Adrenal gland (tissue), 12 donors: ENCODE results near the gene KCNIP3. TPM values are rescaled to one million over a fixed set of nuclear protein-coding genes. Genes with fewer than 3 reads are reported as not detected.
A peak's percentile ranks its signal among the peaks of the same experiment; 100 is the strongest.

ENCODE experiments used
- DNase-seq, 7 donors: peaks; one replicate each; pipeline ENCODE4 v3.0.0-alpha.2; 2019 to 2020
- H3K27ac ChIP-seq, 5 donors: fragments of 200-600 bp; sonication (generic) in 4 of 5; 1 replicate in 3 of 5; 2 replicates in 2 of 5; pipeline versions ENCODE4 v1.5.1 to v1.8.0; 2016 to 2020; ENCODE audit warnings: mild to moderate bottlenecking in 1 of 5
- H3K27me3 ChIP-seq: fragments of 200-600 bp; 2 replicates; pipeline ENCODE4 v1.8.0; 2021
- H3K36me3 ChIP-seq, 2 donors: fragments of 200-600 bp; replicated peaks in 1 of 2; 1 replicate in 1 of 2; 2 replicates in 1 of 2; pipeline versions ENCODE4 v1.5.1 to v1.8.0; 2018 to 2022
- H3K4me1 ChIP-seq, 2 donors: fragments of 200-600 bp; replicated peaks in 1 of 2; 1 replicate in 1 of 2; 2 replicates in 1 of 2; pipeline versions ENCODE4 v1.5.1 to v1.8.0; 2018 to 2021
- H3K4me3 ChIP-seq, 4 donors: fragments of 200-600 bp; sonication (generic) in 3 of 4; one replicate each; pipeline ENCODE4 v1.5.1; 2016 to 2018
- H3K9me3 ChIP-seq, 3 donors: fragments of 200-600 bp; sonication (generic) in 1 of 3; replicated peaks in 1 of 3; 1 replicate in 2 of 3; 2 replicates in 1 of 3; pipeline versions ENCODE4 v1.5.1 to v1.8.0; 2016 to 2021
- CTCF ChIP-seq, 6 experiments: fragments of 450-650 bp in 4 of 6; fragments of 200-600 bp in 2 of 6; sonication (generic) in 1 of 6; IDR thresholded peaks; 1 replicate in 5 of 6; 2 replicates in 1 of 6; pipeline versions ENCODE4 v1.5.1 to v1.8.0; 2016 to 2021; ENCODE audit warnings: antibody characterized with exemption in 6 of 6, mild to moderate bottlenecking in 2 of 6, moderate library complexity in 1 of 6
- POLR2A ChIP-seq, 2 donors: fragments of 450-650 bp; IDR thresholded peaks; one replicate each; pipeline ENCODE4 v1.6.1; 2017; ENCODE audit warnings: antibody characterized with exemption in 2 of 2, mild to moderate bottlenecking in 2 of 2, moderate library complexity in 1 of 2
- WGBS, 4 donors: extraction: QIAGEN DNeasy Blood & Tissue Kit in 2 of 4; methylation state at CpG; one replicate each; pipeline versions ENCODE4 v1.1.5 to v1.1.7; 2013 to 2017; 5-methylcytosine and 5-hydroxymethylcytosine counted together
- intact Hi-C, 2 donors: fragments of 100-400 bp; cut with DNase I; formaldehyde crosslinking; loops; one replicate each; pipeline versions ENCODE4 v1.14.1 to v1.15.0; 2022 to 2023
- polyA plus RNA-seq, 3 donors: library from polyadenylated mRNA; stranded (reverse); fragments of 200-250 nt in 2 of 3; fragments of 350-450 nt in 1 of 3; fragmentation: Illumina TruSeq in 1 of 3; extraction: RNeasy Lipid Tissue Mini Kit (QIAGEN cat#74804) in 1 of 3; gene quantifications; one replicate each; pipeline ENCODE4 v1.2.3, GENCODE V29; 2013 to 2014
- total RNA-seq, 9 donors: library from RNA; depleted of rRNA in 4 of 9; stranded (reverse); fragments of >200 nt in 4 of 9; fragments of 120-200 nt in 1 of 9; fragmentation: NEBNext Ultra II Directional in 1 of 9; extraction: Animal tissue kit (Norgen Biotek cat#: 25700) in 1 of 9; gene quantifications; one replicate each; pipeline versions ENCODE4 v1.1.0 to v1.2.4, GENCODE V29; 2013 to 2023
- donor health status: healthy with polysubstance abuse.
- donor health status: Bipolar disorder and iron deficiency.
- donor health status: DM: yes; HTN: yes; CAD: no.
- donor health status: DM: no; HTN: no; CAD: no.
- donor health status: DM: no; HTN: no; CAD: no.
- donor health status: DM: yes; HTN: yes; CAD: no.

Gene KCNIP3
- total and polyA plus RNA-seq, 12 donors = 0.54 to 6.3 (median 1.7) TPM

- DNase-seq = peak in 1 of 7 donors; percentile 2
- WGBS, 4 donors = 81 to 92% (median 88%) methylated on average over 8 of the region's 8 CpGs
Observed at GRCh38 chr2:95372845-95373244, 75.7 kb downstream of the KCNIP3 start.

GRCh38 chr2:95374029-95374428 lies 76.9 kb downstream of the KCNIP3 start:
- Histone ChIP-seq H3K36me3 (no peaks in the 10 kb centered on the region), H3K27ac (no peak overlapping the region), H3K27me3 (no peaks in the 10 kb centered on the region), H3K9me3 (no peaks in the 10 kb centered on the region), H3K4me1 (no peaks in the 10 kb centered on the region), H3K4me3 (no peak overlapping the region)
- TF ChIP-seq POLR2A (IDR thresholded peaks at IDR 0.05) (no peak), CTCF (IDR thresholded peaks at IDR 0.05) (no peak)
- intact Hi-C loops = no loop called here
- 88 to 91% (median 89%) methylated on average over 6 of the region's 6 CpGs; no CpG with 5 or more reads in 1 of the 4 donors for WGBS, 4 donors
- DNase-seq = peak in 1 of 7 donors; percentile 5

More at GRCh38 chr2:95372845-95373244, 75.7 kb downstream of the KCNIP3 start:
- no peaks in the 10 kb centered on the region for H3K9me3 ChIP-seq
- H3K36me3 ChIP-seq = no peaks in the 10 kb centered on the region
- H3K4me3 ChIP-seq = no peak overlapping the region
- intact Hi-C loops = no loop called here
- TF ChIP-seq CTCF (IDR thresholded peaks at IDR 0.05) = no peak
- TF ChIP-seq POLR2A (IDR thresholded peaks at IDR 0.05) = no peak
- no peak overlapping the region for H3K27ac ChIP-seq
- H3K4me1 ChIP-seq = no peaks in the 10 kb centered on the region
- H3K27me3 ChIP-seq = no peaks in the 10 kb centered on the region

- H3K27ac ChIP-seq = no peak overlapping the region
- TF ChIP-seq POLR2A (IDR thresholded peaks at IDR 0.05) = no peak
- TF ChIP-seq CTCF (IDR thresholded peaks at IDR 0.05) = no peak
- H3K4me1 ChIP-seq = no peaks in the 10 kb centered on the region
- DNase-seq = peak in 1 of 7 donors; percentile 2
- no peaks in the 10 kb centered on the region for H3K27me3 ChIP-seq
- WGBS, 4 donors = 84 to 97% (median 91%) methylated on average over 5 to 11 of the region's 11 CpGs
- no peaks in the 10 kb centered on the region for H3K9me3 ChIP-seq
- intact Hi-C loops = no loop called here
- no peaks in the 10 kb centered on the region for H3K36me3 ChIP-seq
- H3K4me3 ChIP-seq = no peak overlapping the region
Observed at GRCh38 chr2:95374451-95374920, 77.3 kb downstream of the KCNIP3 start.

GRCh38 chr2:95374921-95375471 lies 77.8 kb downstream of the KCNIP3 start:
- Histone ChIP-seq H3K4me3 (no peak overlapping the region), H3K4me1 (no peaks in the 10 kb centered on the region), H3K27me3 (no peaks in the 10 kb centered on the region), H3K9me3 (no peaks in the 10 kb centered on the region), H3K36me3 (no peaks in the 10 kb centered on the region), H3K27ac (no peak overlapping the region)
- WGBS, 4 donors = 64 to 77% (median 68%) methylated on average over 13 to 15 of the region's 15 CpGs
- intact Hi-C loops = no loop called here
- peak in 2 of 7 donors; percentile 10 to 45 for DNase-seq
- no peak for TF ChIP-seq POLR2A (IDR thresholded peaks at IDR 0.05)
- TF ChIP-seq CTCF (IDR thresholded peaks at IDR 0.05) = no peak
